T-helper 22 cell (primary cell): ENCODE measurements around the gene SDF2.
"Not testable (repeated sequence)": the region's sequence is repeated elsewhere in the genome, so short reads cannot be mapped to it uniquely, and the experiment has no call there.

Source experiments
- DNase-seq: peaks from one replicate; pipeline ENCODE4 v3.0.0-alpha.2; 2020; ENCODE audit warnings: low read depth

Gene SDF2

DNA sequence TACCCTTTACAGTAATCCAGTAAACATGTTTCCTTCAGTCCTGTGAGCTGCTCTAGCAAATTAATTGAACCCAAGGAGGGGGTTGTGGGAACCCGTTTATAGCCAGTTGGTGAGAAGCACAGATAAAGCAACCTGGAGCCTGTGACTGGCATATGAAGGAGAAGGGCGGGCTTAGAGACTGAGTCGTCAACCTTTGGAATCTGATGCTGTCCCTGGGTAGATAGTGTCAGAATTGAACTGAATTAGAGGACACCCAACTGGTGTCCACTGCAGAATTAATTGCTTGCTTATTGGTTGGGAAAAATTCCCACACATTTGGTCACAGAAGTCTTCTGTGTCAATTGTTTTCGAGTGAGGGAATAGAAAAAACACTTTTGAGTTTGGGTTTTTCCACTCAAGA, 34.9 kb downstream of the SDF2 start:
- DNase-seq: no peak

- no peak for DNase-seq
Observed at GRCh38 chr17:28624148-28624547, 37.6 kb downstream of the SDF2 start.

- no peak for DNase-seq
Observed at GRCh38 chr17:28623696-28624095, 38.0 kb downstream of the SDF2 start.

DNA sequence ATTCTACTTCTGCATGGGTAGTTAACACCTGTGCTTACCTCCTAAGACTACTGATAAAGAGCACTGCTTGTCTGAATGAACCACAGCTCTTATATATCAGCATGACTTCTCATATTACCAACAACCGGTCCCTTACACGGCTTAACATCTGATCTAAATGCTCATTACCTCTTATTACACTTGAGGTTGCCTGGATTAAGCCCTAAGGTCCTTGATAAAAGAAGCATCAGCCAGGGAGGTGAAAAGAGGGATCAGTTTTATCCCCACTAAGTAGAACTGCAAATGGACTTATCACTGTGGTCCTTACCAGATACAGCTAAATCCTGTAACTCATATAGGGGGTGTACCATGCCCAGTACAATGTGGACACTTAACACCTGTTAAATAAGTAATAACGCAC, 39.5 kb downstream of the SDF2 start:
- no peak for DNase-seq

DNA sequence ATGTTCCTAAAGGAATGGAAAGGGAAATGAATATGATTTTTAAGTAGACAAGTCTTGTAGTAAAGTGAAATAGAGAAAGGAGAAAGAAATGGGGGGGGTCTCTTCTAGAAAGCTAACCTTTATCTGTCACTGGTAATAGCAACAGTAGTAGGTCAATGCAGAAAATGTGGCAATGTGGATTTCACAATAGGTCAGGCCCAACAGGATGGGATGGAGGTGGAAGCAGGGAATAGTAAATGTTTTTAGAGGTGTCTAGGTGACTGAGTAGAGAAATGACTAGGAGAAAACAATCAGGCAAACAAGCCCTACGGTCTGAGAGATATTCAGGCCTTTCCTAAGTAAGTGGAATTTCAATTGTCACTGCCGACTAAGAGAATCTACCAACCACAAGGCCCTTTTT, 41.7 kb downstream of the SDF2 start:
- DNase-seq: no peak

GRCh38 chr17:28618464-28618863, 43.2 kb downstream of the SDF2 start:
- no peak for DNase-seq

DNA sequence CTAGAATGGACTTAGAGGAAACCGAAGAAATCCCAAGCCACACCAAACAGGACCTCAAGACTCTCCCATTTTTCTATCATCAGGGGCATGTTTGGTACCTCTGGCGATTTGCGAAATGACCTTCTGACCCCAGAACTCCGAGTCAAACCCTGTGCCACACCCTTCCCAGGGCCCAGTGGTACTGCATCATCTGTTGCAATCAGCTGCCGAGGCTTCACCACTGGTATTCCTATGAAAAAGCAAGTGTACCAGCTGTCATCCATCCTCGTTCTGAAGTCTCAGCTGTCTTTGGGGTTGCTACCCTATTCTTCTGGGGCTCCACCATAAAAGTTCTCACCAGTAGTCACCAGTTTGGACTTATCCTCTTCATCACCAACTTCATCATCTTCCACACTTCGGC, 45.4 kb downstream of the SDF2 start:
- DNase-seq: no peak

GRCh38 chr17:28615260-28615940, 46.3 kb downstream of the SDF2 start:
- no peak for DNase-seq

GRCh38 chr17:28613931-28614381, 47.8 kb downstream of the SDF2 start, which contains the start of gene RSKR:
Gene RSKR (minus strand): TSS chr17:28614185. CDS start chr17:28614161, 24 bp downstream.
- DNase-seq: no peak

- no peak for DNase-seq
Observed at GRCh38 chr17:28612936-28613872, 48.5 kb downstream of the SDF2 start.

- no peak for DNase-seq
Observed at GRCh38 chr17:28612531-28612930, 49.2 kb downstream of the SDF2 start.

GRCh38 chr17:28610376-28610775, 51.3 kb downstream of the SDF2 start:
- DNase-seq: no peak

- not testable (repeated sequence) for DNase-seq
Observed at GRCh38 chr17:28604031-28604430, 57.7 kb downstream of the SDF2 start.

DNA sequence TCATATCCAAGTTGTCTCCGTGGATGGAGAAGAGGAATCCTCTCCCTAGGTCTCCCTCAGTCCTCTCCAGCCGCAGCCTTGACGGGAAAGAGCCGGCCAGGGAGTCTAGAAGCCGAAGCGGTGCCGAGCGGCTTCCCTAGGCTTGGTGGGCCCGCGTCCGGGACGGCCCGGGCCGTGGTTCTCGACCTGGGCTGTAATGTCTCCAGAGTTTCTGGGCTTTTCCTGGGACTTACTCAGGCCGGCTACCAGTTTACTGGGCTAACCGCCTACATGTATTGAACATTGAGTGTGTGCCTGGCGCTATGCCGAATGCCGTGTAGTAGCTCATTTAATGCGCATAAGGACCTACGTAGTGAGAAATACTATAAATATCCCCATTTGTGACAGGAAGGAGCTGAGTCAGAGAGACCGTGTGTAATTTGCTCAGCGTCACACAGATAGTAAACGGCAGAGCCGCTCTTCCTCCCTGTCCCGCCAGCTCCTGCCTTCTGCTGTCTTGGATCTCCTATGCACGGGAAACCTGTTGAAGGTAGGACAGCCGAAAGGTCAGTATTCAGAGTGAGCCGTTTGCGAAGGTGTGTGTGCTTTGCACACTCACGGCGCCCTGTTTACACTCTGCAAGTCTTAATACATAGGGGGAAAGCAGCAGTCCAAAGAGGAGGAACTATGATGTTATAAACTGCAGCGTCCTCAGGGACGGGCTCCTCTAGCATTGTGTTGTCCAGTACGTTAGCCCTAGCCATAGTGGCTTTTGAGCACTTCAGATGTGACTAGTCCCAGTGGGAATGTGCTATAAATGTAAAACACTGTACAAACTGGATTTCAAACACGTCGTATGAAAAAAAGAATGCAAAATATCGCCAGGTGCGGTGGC, 62.2 kb downstream of the SDF2 start:
- peak; percentile 45 for DNase-seq

GRCh38 chr17:28598799-28599310, 62.9 kb downstream of the SDF2 start, which contains the start of gene SPAG5:
Gene SPAG5 (minus strand): TSS chr17:28599025. CDS start chr17:28598946, 79 bp downstream.
- DNase-seq: peak; percentile 89

DNA sequence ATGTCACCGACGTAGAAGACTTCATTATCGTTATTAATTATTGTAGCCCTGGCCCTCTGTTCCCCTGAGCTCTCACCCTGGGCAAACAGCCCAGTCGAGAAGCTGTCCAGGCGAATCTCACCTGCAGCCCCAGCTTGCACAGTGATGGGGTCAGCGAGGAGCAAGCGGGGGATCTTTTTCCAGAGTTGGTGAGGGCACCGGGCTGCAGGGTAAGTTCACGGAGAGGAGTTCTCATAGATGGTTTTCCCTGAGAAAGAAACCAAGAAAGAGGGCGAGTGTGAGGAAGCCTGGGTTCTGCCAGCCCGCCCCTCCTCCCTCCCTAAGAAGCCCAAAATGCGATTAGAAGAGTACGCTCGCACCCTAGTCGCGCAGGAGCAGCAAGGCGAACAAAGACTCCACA, 63.3 kb downstream of the SDF2 start:
- DNase-seq: no peak
